ENCODE data around the gene GPR17.
A peak's percentile ranks its signal among the peaks of the same experiment; 100 is the strongest.

The GPR17 gene

GRCh38 chr2:127641846-127642507, 4.0 kb upstream of the GPR17 start:
- DNase-seq (ENCODE audit: low spot score) = no peak

- DNase-seq (ENCODE audit: low spot score) = no peak
Measured at GRCh38 chr2:127642706-127643438, 3.1 kb upstream of the GPR17 start.

- no peak for DNase-seq (ENCODE audit: low spot score)
Measured at GRCh38 chr2:127643439-127644065, 2.4 kb upstream of the GPR17 start.

GRCh38 chr2:127644066-127645025, 1.6 kb upstream of the GPR17 start:
- no peak for DNase-seq (ENCODE audit: low spot score)

- DNase-seq (ENCODE audit: low spot score) = no peak
Measured at GRCh38 chr2:127645026-127645394, 943 bp upstream of the GPR17 start.

GRCh38 chr2:127646487-127647241, 711 bp downstream of the GPR17 start:
- DNase-seq (ENCODE audit: low spot score) = no peak

GRCh38 chr2:127647242-127648190, 1.6 kb downstream of the GPR17 start:
- no peak for DNase-seq (ENCODE audit: low spot score)

GRCh38 chr2:127648321-127648720, 2.4 kb downstream of the GPR17 start:
- no peak for DNase-seq (ENCODE audit: low spot score)

GRCh38 chr2:127649100-127649611, 3.2 kb downstream of the GPR17 start:
- no peak for DNase-seq (ENCODE audit: low spot score)

- peak; percentile 61 for DNase-seq (ENCODE audit: low spot score)
Measured at GRCh38 chr2:127649684-127650040, 3.7 kb downstream of the GPR17 start.

- DNase-seq (ENCODE audit: low spot score) = no peak
Measured at GRCh38 chr2:127650041-127650784, 4.3 kb downstream of the GPR17 start.

GRCh38 chr2:127650785-127651380, 4.9 kb downstream of the GPR17 start:
- no peak for DNase-seq (ENCODE audit: low spot score)

GRCh38 chr2:127651381-127651809, 5.4 kb downstream of the GPR17 start:
- DNase-seq (ENCODE audit: low spot score) = no peak

GRCh38 chr2:127651971-127652550, 6.1 kb downstream of the GPR17 start:
- peak; percentile 44 for DNase-seq (ENCODE audit: low spot score)

GRCh38 chr2:127652786-127653357, 6.9 kb downstream of the GPR17 start:
- DNase-seq (ENCODE audit: low spot score) = no peak

GRCh38 chr2:127653421-127654083, 7.6 kb downstream of the GPR17 start:
- DNase-seq (ENCODE audit: low spot score) = no peak

GRCh38 chr2:127654084-127654837, 8.3 kb downstream of the GPR17 start:
- no peak for DNase-seq (ENCODE audit: low spot score)

Data from COLO829 (cell line).